Measurements from ENCODE around the gene PLB1. TPM values are rescaled to one million over a fixed set of nuclear protein-coding genes. Genes with fewer than 3 reads are reported as not detected.
A peak's percentile ranks its signal among the peaks of the same experiment; 100 is the strongest.

The PLB1 gene
- total RNA-seq, 5 donors from 2014 or later (not counting 1 experiment from before 2014, with no cell fraction given), result 0.07 to 2.5 (median 0.58) TPM

DNA sequence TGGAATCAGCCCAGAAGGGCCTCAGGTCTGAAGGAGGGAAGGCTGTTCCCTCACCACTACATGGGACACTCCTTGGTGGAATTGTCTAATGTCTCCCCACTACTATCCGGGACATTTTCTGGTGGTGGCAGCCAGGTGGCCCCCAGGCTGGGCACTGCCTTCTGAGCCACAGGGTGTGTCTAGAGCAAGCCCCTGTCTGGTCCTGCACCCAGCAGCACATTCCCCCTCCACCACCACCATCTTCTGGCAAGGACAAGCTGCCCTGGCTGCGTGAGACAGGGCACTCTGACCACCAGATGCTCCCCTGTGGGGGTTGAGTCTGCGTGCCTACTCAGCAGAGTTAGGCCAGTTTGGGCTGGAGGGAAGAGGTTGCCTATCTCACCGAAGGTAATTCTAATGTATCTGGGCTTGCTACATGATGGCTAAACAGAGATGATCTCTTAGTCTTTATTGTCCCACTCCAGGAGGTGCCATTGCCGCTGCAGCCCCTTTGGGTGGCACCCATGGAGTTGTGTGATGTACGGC lies 106.3 kb downstream of the PLB1 start:
- Histone ChIP-seq H3K36me3 (ENCODE audit: control insufficient read depth in 2 of 2, extremely low read depth in 1 of 2, insufficient read depth in 1 of 2, low read length in 1 of 2) (no peaks in the 10 kb centered on the region), H3K9me3 (no peaks in the 10 kb centered on the region), H3K4me3 (ENCODE audit: control insufficient read depth in 1 of 2, extremely low read depth in 1 of 2, low read length in 1 of 2) (no peak overlapping the region), H3K27me3 (replicated peaks in 1 of 2; ENCODE audit: control insufficient read depth in 2 of 2, extremely low read depth in 1 of 2, insufficient read depth in 2 of 2, low read length in 1 of 2) (no peaks in the 10 kb centered on the region), H3K27ac (ENCODE audit: low read length) (no peak overlapping the region), H3K4me1 (ENCODE audit: control insufficient read depth in 1 of 2, extremely low read depth in 1 of 2, insufficient read depth in 2 of 2, low read length in 2 of 2) (peaks cover 3 to 14% of the 10 kb centered on the region in 2 experiments)
- no peak for DNase-seq
- H3K9me3 Mint-ChIP-seq, result no peaks in the 10 kb centered on the region
- ATAC-seq (replicated peaks in 1 of 4), result no peak
- peaks cover 11 to 17% (median 13%) of the 10 kb centered on the region in 3 donors for H3K4me1 Mint-ChIP-seq
- ChIA-PET POLR2A (no interaction called here), CTCF (interaction anchor here (0.5 to 0.6 kb wide), 3 partner anchors 8 to 883 kb away, joined by 3 to 8 read pairs (median 4); no protein-coding TSS in a partner anchor)
- H3K27me3 Mint-ChIP-seq, result no peaks in the 10 kb centered on the region
- peak overlapping the region in 1 of 2 donors; percentile 11 for H3K27ac Mint-ChIP-seq
- H3K4me3 Mint-ChIP-seq, result no peak overlapping the region
- WGBS (ENCODE audit: insufficient coverage), result 89% methylated on average over 3 of the region's 6 CpGs
- no peaks in the 10 kb centered on the region for H3K36me3 Mint-ChIP-seq

DNA sequence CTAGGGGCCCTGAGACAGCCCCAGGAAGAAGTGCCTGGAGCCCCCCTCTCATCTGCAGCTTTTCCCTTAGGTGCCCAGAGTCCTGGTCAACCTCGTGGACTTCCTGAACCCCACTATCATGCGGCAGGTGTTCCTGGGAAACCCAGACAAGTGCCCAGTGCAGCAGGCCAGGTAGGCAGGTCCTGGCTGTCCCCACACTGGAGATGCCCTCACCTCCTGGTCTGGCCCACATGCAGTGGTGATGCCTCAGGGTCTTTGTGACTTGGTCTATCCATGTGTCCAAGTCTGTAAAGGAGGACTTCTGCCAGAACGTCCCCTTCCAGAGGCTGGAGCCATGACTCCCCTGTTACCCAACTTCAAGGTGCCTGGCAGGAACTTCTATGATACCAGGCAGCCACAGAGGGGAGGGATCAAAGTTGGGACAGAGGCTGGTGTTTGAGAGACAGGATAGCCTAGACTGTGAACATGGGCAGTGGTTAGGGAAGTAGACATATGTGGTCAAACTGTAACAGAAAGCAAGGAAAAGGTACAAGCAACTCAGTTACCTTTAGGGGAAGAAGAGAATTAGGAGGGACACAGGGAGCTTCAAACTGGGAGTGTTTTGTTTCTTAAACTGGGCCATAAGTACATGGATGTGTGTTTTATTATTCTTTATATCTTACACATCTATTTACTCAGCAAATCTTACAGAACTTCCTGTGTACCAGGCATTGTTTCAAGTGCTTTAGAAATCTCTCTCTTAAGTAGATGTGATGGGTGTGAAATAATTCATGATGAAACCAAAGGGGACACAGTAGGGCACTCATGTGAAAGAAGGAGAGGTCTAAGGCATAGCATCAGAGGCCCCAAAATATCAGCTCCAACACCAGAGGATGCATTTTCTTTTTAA lies 107.1 kb downstream of the PLB1 start:
- Histone ChIP-seq H3K4me3 (ENCODE audit: control insufficient read depth in 1 of 2, extremely low read depth in 1 of 2, low read length in 1 of 2) (no peak overlapping the region), H3K36me3 (ENCODE audit: control insufficient read depth in 2 of 2, extremely low read depth in 1 of 2, insufficient read depth in 1 of 2, low read length in 1 of 2) (peaks cover 0 to under 1% of the 10 kb centered on the region in 2 donors), H3K9me3 (no peaks in the 10 kb centered on the region), H3K4me1 (ENCODE audit: control insufficient read depth in 1 of 2, extremely low read depth in 1 of 2, insufficient read depth in 2 of 2, low read length in 2 of 2) (peaks cover 3 to 14% of the 10 kb centered on the region in 2 experiments), H3K27ac (ENCODE audit: low read length) (no peak overlapping the region), H3K27me3 (replicated peaks in 1 of 2; ENCODE audit: control insufficient read depth in 2 of 2, extremely low read depth in 1 of 2, insufficient read depth in 2 of 2, low read length in 1 of 2) (no peaks in the 10 kb centered on the region)
- H3K9me3 Mint-ChIP-seq, result no peaks in the 10 kb centered on the region
- H3K27me3 Mint-ChIP-seq, result no peaks in the 10 kb centered on the region
- peak overlapping the region; percentile 49 to 51 for H3K27ac Mint-ChIP-seq
- no peaks in the 10 kb centered on the region for H3K36me3 Mint-ChIP-seq
- CTCF ChIA-PET, result interaction anchor here (0.5 to 1.1 kb wide), 4 partner anchors 8 to 243 kb away, joined by 3 to 8 read pairs (median 4); no protein-coding TSS in a partner anchor
- WGBS (ENCODE audit: insufficient coverage), result 100% methylated on average over 1 of the region's 3 CpGs
- no peak for DNase-seq
- peaks cover 11 to 17% (median 13%) of the 10 kb centered on the region in 3 donors for H3K4me1 Mint-ChIP-seq
- no peak overlapping the region for H3K4me3 Mint-ChIP-seq
- POLR2A ChIA-PET, result interaction anchor here in 1 of 2 donors (0.5 to 0.9 kb wide), 2 partner anchors 10 to 858 kb away, joined by 3 read pairs; no protein-coding TSS in a partner anchor
- no peak for ATAC-seq (replicated peaks in 1 of 4)

GRCh38 chr2:28603821-28604220 lies 108.0 kb downstream of the PLB1 start:
- CTCF ChIA-PET, result interaction anchor here in 1 of 2 donors (0.5 to 1.1 kb wide), 2 partner anchors 10 to 171 kb away, joined by 3 read pairs; no protein-coding TSS in a partner anchor
- ATAC-seq (replicated peaks in 1 of 4), result no peak
- Histone ChIP-seq H3K4me3 (ENCODE audit: control insufficient read depth in 1 of 2, extremely low read depth in 1 of 2, low read length in 1 of 2) (no peak overlapping the region), H3K9me3 (no peaks in the 10 kb centered on the region), H3K27ac (ENCODE audit: low read length) (no peak overlapping the region), H3K4me1 (ENCODE audit: control insufficient read depth in 1 of 2, extremely low read depth in 1 of 2, insufficient read depth in 2 of 2, low read length in 2 of 2) (peaks cover 3 to 14% of the 10 kb centered on the region in 2 experiments), H3K27me3 (replicated peaks in 1 of 2; ENCODE audit: control insufficient read depth in 2 of 2, extremely low read depth in 1 of 2, insufficient read depth in 2 of 2, low read length in 1 of 2) (no peaks in the 10 kb centered on the region), H3K36me3 (ENCODE audit: control insufficient read depth in 2 of 2, extremely low read depth in 1 of 2, insufficient read depth in 1 of 2, low read length in 1 of 2) (peaks cover 0 to 4% of the 10 kb centered on the region in 2 donors)
- Mint-ChIP-seq H3K4me3 (no peak overlapping the region), H3K9me3 (no peaks in the 10 kb centered on the region), H3K36me3 (no peaks in the 10 kb centered on the region), H3K4me1 (peaks cover 11 to 17% (median 15%) of the 10 kb centered on the region in 3 donors), H3K27me3 (no peaks in the 10 kb centered on the region), H3K27ac (peak overlapping the region in 1 of 2 donors; percentile 49)
- POLR2A ChIA-PET, result interaction anchor here in 1 of 2 donors (0.9 kb wide), 1 partner anchor 11 kb away, joined by 3 read pairs; no protein-coding TSS in a partner anchor
- DNase-seq, result no peak
- 81% methylated on average over 3 of the region's 10 CpGs for WGBS (ENCODE audit: insufficient coverage)

GRCh38 chr2:28604284-28604843 lies 108.5 kb downstream of the PLB1 start:
- Histone ChIP-seq H3K4me3 (ENCODE audit: control insufficient read depth in 1 of 2, extremely low read depth in 1 of 2, low read length in 1 of 2) (no peak overlapping the region), H3K4me1 (ENCODE audit: control insufficient read depth in 1 of 2, extremely low read depth in 1 of 2, insufficient read depth in 2 of 2, low read length in 2 of 2) (peaks cover 3 to 14% of the 10 kb centered on the region in 2 experiments), H3K27ac (ENCODE audit: low read length) (no peak overlapping the region), H3K9me3 (no peaks in the 10 kb centered on the region), H3K36me3 (ENCODE audit: control insufficient read depth in 2 of 2, extremely low read depth in 1 of 2, insufficient read depth in 1 of 2, low read length in 1 of 2) (peaks cover 0 to 4% of the 10 kb centered on the region in 2 donors), H3K27me3 (replicated peaks in 1 of 2; ENCODE audit: control insufficient read depth in 2 of 2, extremely low read depth in 1 of 2, insufficient read depth in 2 of 2, low read length in 1 of 2) (no peaks in the 10 kb centered on the region)
- DNase-seq (no peak), ATAC-seq (replicated peaks in 1 of 4) (no peak)
- ChIA-PET CTCF (interaction anchor here in 1 of 2 donors (1.1 kb wide), 1 partner anchor 10 kb away, joined by 3 read pairs; no protein-coding TSS in a partner anchor), POLR2A (no interaction called here)
- Mint-ChIP-seq H3K36me3 (peaks cover 4% of the 10 kb centered on the region), H3K27me3 (no peaks in the 10 kb centered on the region), H3K9me3 (no peaks in the 10 kb centered on the region), H3K27ac (no peak overlapping the region), H3K4me1 (peaks cover 14 to 20% (median 20%) of the 10 kb centered on the region in 3 donors), H3K4me3 (no peak overlapping the region)
- 85% methylated on average over 9 of the region's 9 CpGs for WGBS (ENCODE audit: insufficient coverage)

DNA sequence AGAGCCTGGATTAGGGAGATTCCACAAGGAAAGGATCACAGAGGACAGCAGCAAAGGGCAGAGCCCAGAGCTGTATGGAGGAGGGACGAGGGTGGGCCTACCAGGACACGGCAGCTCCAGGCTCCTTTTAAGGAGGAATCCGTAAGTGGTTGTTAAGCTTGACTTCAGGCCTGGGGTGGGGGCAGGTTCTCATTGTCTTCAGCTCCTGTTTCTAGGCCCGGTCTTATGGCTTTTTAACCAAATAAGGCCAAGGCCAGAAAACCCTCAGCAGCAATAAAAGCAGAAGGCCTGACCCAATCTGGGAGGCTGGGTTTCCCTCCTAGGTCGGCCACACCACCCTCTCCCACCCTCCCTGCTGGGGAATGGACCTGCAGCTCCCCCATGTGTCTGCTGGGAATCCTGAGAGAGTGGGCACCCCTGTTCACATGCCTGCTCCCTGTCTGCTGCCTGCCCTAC lies 111.2 kb downstream of the PLB1 start:
- DNase-seq, result no peak
- H3K4me1 ChIP-seq (ENCODE audit: control insufficient read depth in 1 of 2, extremely low read depth in 1 of 2, insufficient read depth in 2 of 2, low read length in 2 of 2), result peaks cover 3 to 14% of the 10 kb centered on the region in 2 experiments
- no peak overlapping the region for H3K4me3 Mint-ChIP-seq
- no peaks in the 10 kb centered on the region for H3K9me3 ChIP-seq
- H3K27ac ChIP-seq (ENCODE audit: low read length), result no peak overlapping the region
- H3K36me3 ChIP-seq (ENCODE audit: control insufficient read depth in 2 of 2, extremely low read depth in 1 of 2, insufficient read depth in 1 of 2, low read length in 1 of 2), result peaks cover 0 to 4% of the 10 kb centered on the region in 2 donors
- no peak overlapping the region for H3K4me3 ChIP-seq (ENCODE audit: control insufficient read depth in 1 of 2, extremely low read depth in 1 of 2, low read length in 1 of 2)
- ChIA-PET POLR2A (interaction anchor here in 1 of 2 donors (0.5 kb wide), 1 partner anchor 12 kb away, joined by 3 read pairs; no protein-coding TSS in a partner anchor), CTCF (interaction anchor here (0.6 to 1.6 kb wide), 3 partner anchors 9 to 13 kb away, joined by 3 to 5 read pairs (median 4); no protein-coding TSS in a partner anchor)
- H3K27me3 ChIP-seq (replicated peaks in 1 of 2; ENCODE audit: control insufficient read depth in 2 of 2, extremely low read depth in 1 of 2, insufficient read depth in 2 of 2, low read length in 1 of 2), result no peaks in the 10 kb centered on the region
- H3K27ac Mint-ChIP-seq, result peak overlapping the region in 1 of 2 donors; percentile 58
- H3K27me3 Mint-ChIP-seq, result no peaks in the 10 kb centered on the region
- peak in 1 of 4 experiments; percentile 34 for ATAC-seq (replicated peaks in 1 of 4)
- no peaks in the 10 kb centered on the region for H3K9me3 Mint-ChIP-seq
- H3K36me3 Mint-ChIP-seq, result peaks cover 4% of the 10 kb centered on the region
- peaks cover 33 to 43% (median 39%) of the 10 kb centered on the region in 3 donors for H3K4me1 Mint-ChIP-seq
- WGBS (ENCODE audit: insufficient coverage), result 81% methylated on average over 4 of the region's 5 CpGs

Data from T-cell (primary cell).